Measurements from ENCODE around the gene LMAN2. TPM values are rescaled to one million over a fixed set of nuclear protein-coding genes. Genes with fewer than 3 reads are reported as not detected.
A peak's percentile ranks its signal among the peaks of the same experiment; 100 is the strongest.

LMAN2 gene
- polyA plus RNA-seq, 2 of the 4 experiments (the other 2 are of a cell fraction), result 123 to 210 TPM

GRCh38 chr5:177311392-177311722 is 40.1 kb downstream of the LMAN2 start:
- POLR2A ChIA-PET, result no interaction called here
- no peak for FAIRE-seq
- peaks cover 19% of the 10 kb centered on the region; the same call in 2 of the 3 replicates for H3K4me1 ChIP-seq
- TF ChIP-seq, protein P1, sequence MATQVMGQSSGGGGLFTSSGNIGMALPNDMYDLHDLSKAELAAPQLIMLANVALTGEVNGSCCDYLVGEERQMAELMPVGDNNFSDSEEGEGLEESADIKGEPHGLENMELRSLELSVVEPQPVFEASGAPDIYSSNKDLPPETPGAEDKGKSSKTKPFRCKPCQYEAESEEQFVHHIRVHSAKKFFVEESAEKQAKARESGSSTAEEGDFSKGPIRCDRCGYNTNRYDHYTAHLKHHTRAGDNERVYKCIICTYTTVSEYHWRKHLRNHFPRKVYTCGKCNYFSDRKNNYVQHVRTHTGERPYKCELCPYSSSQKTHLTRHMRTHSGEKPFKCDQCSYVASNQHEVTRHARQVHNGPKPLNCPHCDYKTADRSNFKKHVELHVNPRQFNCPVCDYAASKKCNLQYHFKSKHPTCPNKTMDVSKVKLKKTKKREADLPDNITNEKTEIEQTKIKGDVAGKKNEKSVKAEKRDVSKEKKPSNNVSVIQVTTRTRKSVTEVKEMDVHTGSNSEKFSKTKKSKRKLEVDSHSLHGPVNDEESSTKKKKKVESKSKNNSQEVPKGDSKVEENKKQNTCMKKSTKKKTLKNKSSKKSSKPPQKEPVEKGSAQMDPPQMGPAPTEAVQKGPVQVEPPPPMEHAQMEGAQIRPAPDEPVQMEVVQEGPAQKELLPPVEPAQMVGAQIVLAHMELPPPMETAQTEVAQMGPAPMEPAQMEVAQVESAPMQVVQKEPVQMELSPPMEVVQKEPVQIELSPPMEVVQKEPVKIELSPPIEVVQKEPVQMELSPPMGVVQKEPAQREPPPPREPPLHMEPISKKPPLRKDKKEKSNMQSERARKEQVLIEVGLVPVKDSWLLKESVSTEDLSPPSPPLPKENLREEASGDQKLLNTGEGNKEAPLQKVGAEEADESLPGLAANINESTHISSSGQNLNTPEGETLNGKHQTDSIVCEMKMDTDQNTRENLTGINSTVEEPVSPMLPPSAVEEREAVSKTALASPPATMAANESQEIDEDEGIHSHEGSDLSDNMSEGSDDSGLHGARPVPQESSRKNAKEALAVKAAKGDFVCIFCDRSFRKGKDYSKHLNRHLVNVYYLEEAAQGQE (IDR thresholded peaks at IDR 0.05), result no peak
- no peak for TF ChIP-seq ZSCAN20 (CRISPR knock-in tag; IDR thresholded peaks at IDR 0.05)
- TF ChIP-seq GATA3 (IDR thresholded peaks at IDR 0.05; ENCODE audit: borderline replicate concordance), result no peak
- no peak for TF ChIP-seq HDAC2 (IDR thresholded peaks at IDR 0.05)
- peak overlapping the region; percentile 99 for H3K4me2 ChIP-seq
- H3K4me3 ChIP-seq, result peak overlapping the region; percentile 66
- H3K27ac ChIP-seq, result peak overlapping the region; percentile 87 to 93
- WGBS (ENCODE audit: missing lambda C conversion rate), result 0% methylated on average over 3 of the region's 23 CpGs
- CTCF ChIA-PET, result interaction anchor here (1.6 to 3.5 kb wide), 5 partner anchors 25 to 197 kb away, joined by 3 to 33 read pairs (median 18); partner anchors contain the start of gene LMAN2
- peak; percentile 26 to 35 for ATAC-seq
- no peak for DNase-seq (ENCODE audit: low read depth in 1 of 2, low spot score in 1 of 2)
- H3K9me3 ChIP-seq, result no peaks in the 10 kb centered on the region

DNA sequence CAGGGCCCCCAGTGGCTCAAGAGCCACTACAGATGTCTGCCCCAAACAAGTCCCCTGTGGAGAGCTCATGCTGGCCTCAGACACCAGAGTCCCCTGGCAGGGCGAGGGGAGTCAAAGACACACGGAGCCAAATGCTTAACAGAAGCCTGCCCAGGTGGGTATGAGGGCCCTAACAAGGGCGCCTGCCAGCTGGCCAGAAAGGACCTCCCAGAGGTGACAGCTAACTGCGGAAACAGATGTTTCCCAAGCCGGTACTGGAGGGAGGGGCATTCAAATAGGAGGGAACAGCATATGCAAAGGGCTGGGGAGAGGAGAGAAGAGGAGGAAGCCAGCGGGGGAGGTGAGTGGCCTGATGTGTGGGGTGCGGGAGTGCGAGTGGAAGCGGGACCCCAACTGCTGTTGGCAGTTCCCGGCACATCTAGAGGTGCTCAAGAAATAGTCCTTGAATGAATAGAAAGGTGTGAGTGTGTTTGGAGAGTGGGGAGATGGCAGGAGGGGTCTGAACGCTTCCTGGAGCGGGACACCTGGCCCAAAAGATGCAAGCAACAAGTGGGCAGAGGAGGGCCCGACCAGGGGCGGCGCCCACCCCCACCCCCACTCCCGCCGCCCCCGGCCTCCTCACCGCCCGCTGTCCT is 40.6 kb downstream of the LMAN2 start:
- DNase-seq (ENCODE audit: low read depth in 1 of 2, low spot score in 1 of 2), result no peak
- H3K27ac ChIP-seq, result peak overlapping the region; percentile 87 to 93; a peak in 5 of 6 replicates
- peak overlapping the region; percentile 66 for H3K4me3 ChIP-seq
- ATAC-seq, result no peak
- peaks cover 22% of the 10 kb centered on the region for H3K4me1 ChIP-seq
- ChIA-PET POLR2A (no interaction called here), CTCF (interaction anchor here (0.6 to 6.3 kb wide), 30 partner anchors 9 to 842 kb away, joined by 3 to 55 read pairs (median 7); partner anchors contain the start of gene LMAN2)
- H3K9me3 ChIP-seq, result no peaks in the 10 kb centered on the region
- no peak for TF ChIP-seq HMGXB4 (CRISPR knock-in tag; IDR thresholded peaks at IDR 0.05; ENCODE audit: borderline replicate concordance)
- TF ChIP-seq ZC3H11A (IDR thresholded peaks at IDR 0.05), result no peak
- TF ChIP-seq HOXB13 (CRISPR knock-in tag; IDR thresholded peaks at IDR 0.05; ENCODE audit: low read depth), result no peak
- TF ChIP-seq KDM5A (IDR thresholded peaks at IDR 0.05), result no peak
- no peak for TF ChIP-seq CBX8 (IDR thresholded peaks at IDR 0.05)
- TF ChIP-seq HDAC2 (IDR thresholded peaks at IDR 0.05), result no peak
- 40% methylated on average over 15 of the region's 20 CpGs for WGBS (ENCODE audit: missing lambda C conversion rate)
- peak overlapping the region; percentile 99 for H3K4me2 ChIP-seq
- no peak for FAIRE-seq

- FAIRE-seq (no peak), ATAC-seq (no peak), DNase-seq (ENCODE audit: low read depth in 1 of 2, low spot score in 1 of 2) (no peak)
- Histone ChIP-seq H3K4me2 (peak overlapping the region; percentile 99), H3K27ac (peak overlapping the region in 1 of 2 experiments; percentile 93; a peak in 1 of 6 replicates), H3K4me3 (no peak overlapping the region), H3K9me3 (no peaks in the 10 kb centered on the region), H3K4me1 (peaks cover 27% of the 10 kb centered on the region)
- ChIA-PET CTCF (interaction anchor here (0.6 to 6.3 kb wide), 50 partner anchors 9 to 843 kb away, joined by 3 to 55 read pairs (median 4); partner anchors contain the start of genes LMAN2 and SLC34A1), POLR2A (no interaction called here)
- 92% methylated on average over 6 of the region's 13 CpGs for WGBS (ENCODE audit: missing lambda C conversion rate)
- TF ChIP-seq MAX (IDR thresholded peaks at IDR 0.05), result no peak
- TF ChIP-seq RCOR1 (IDR thresholded peaks at IDR 0.05; ENCODE audit: low read depth, low read length), result no peak
- TF ChIP-seq CTCF (IDR thresholded peaks at IDR 0.05), result no peak
- no peak for TF ChIP-seq ZC3H11A (IDR thresholded peaks at IDR 0.05)
- TF ChIP-seq CBX2 (IDR thresholded peaks at IDR 0.05; ENCODE audit: borderline replicate concordance, low read depth), result no peak
- TF ChIP-seq EHMT2 (IDR thresholded peaks at IDR 0.05; ENCODE audit: low read depth), result no peak
- TF ChIP-seq POLR2AphosphoS2 (conservative IDR thresholded peaks at IDR 0.05; ENCODE audit: low read length), result no peak
- TF ChIP-seq, protein P2, sequence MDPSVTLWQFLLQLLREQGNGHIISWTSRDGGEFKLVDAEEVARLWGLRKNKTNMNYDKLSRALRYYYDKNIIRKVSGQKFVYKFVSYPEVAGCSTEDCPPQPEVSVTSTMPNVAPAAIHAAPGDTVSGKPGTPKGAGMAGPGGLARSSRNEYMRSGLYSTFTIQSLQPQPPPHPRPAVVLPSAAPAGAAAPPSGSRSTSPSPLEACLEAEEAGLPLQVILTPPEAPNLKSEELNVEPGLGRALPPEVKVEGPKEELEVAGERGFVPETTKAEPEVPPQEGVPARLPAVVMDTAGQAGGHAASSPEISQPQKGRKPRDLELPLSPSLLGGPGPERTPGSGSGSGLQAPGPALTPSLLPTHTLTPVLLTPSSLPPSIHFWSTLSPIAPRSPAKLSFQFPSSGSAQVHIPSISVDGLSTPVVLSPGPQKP (IDR thresholded peaks at IDR 0.05; ENCODE audit: low read depth, low read length), result no peak
- no peak for TF ChIP-seq PHF8 (IDR thresholded peaks at IDR 0.05; ENCODE audit: borderline replicate concordance, low read depth)
Observed at GRCh38 chr5:177310332-177310731, 41.1 kb downstream of the LMAN2 start.
